Measurements from ENCODE around the gene TSPAN4. TPM values are rescaled to one million over a fixed set of nuclear protein-coding genes. Genes with fewer than 3 reads are reported as not detected.

TSPAN4 gene
- total and polyA plus RNA-seq, 9 of the 15 experiments (the other 6 are each of a cell fraction or from before 2014, with no cell fraction given): 0.07 to 31.0 (median 15.7) TPM

- TF ChIP-seq ZC3H11A (IDR thresholded peaks at IDR 0.05; ENCODE audit: low read depth, low read length) (no peak), NONO (IDR thresholded peaks at IDR 0.05; ENCODE audit: low read depth in 2 of 2, low read length in 1 of 2) (no peak), GABPA (tag; conservative IDR thresholded peaks at IDR 0.05; ENCODE audit: low read depth) (peak; percentile 98), KLF13 (tag; IDR thresholded peaks at IDR 0.05; ENCODE audit: borderline replicate concordance, low read depth) (peak; percentile 90), ETS1 (conservative IDR thresholded peaks at IDR 0.05; ENCODE audit: control insufficient read depth, low read depth, low read length) (peak; percentile 52; the same call in 1 of the 2 replicates), MXD1 (CRISPR knock-in tag; IDR thresholded peaks at IDR 0.05; ENCODE audit: borderline replicate concordance, poor library complexity, severe bottlenecking) (no peak), HOXB6 (CRISPR knock-in tag; IDR thresholded peaks at IDR 0.05; ENCODE audit: borderline replicate concordance) (no peak), MAX (CRISPR knock-in tag; IDR thresholded peaks at IDR 0.05) (0 out of 2 replicates have a peak, but pooled peaks have one; percentile 43), ZNF274 (IDR thresholded peaks at IDR 0.05; ENCODE audit: borderline replicate concordance, low read depth, low read length) (no peak), MIER1 (IDR thresholded peaks at IDR 0.05; ENCODE audit: low read depth) (no peak), JUNB (CRISPR knock-in tag; conservative IDR thresholded peaks at IDR 0.05) (no peak), ZNF589 (CRISPR knock-in tag; IDR thresholded peaks at IDR 0.05; ENCODE audit: low read depth) (no peak), BRD9 (IDR thresholded peaks at IDR 0.05; ENCODE audit: low read depth, partially characterized antibody) (no peak), ARID4B (CRISPR knock-in tag; IDR thresholded peaks at IDR 0.05) (peak; percentile 73), ZC3H8 (IDR thresholded peaks at IDR 0.05) (no peak), EP400 (IDR thresholded peaks at IDR 0.05) (no peak), EHMT2 (IDR thresholded peaks at IDR 0.05) (no peak), DIDO1 (tag; IDR thresholded peaks at IDR 0.05; ENCODE audit: low read depth) (no peak), RCOR1 (IDR thresholded peaks at IDR 0.05; ENCODE audit: borderline replicate concordance in 1 of 2, low read depth in 2 of 2, low read length in 2 of 2) (peak in 1 of 2 experiments; percentile 38; a peak in 1 of 4 replicates), CREB1 (IDR thresholded peaks at IDR 0.05) (peak; percentile 29; the same call in 1 of the 2 replicates), CREB1 (CRISPR knock-in tag; IDR thresholded peaks at IDR 0.05) (no peak), HCFC1 (IDR thresholded peaks at IDR 0.05; ENCODE audit: low read depth, low read length) (peak; percentile 65), TRIM24 (IDR thresholded peaks at IDR 0.05) (peak in 1 of 2 experiments; percentile 58; a peak in 1 of 4 replicates)
Observed at GRCh38 chr11:910589-911030, 68.0 kb downstream of the TSPAN4 start, which contains the start of gene CHID1 (continued).

Measured in K562 (cell line).